Neural cell (in vitro differentiated cells): Measurements from ENCODE around the gene RAPGEF5. TPM values are rescaled to one million over a fixed set of nuclear protein-coding genes. Genes with fewer than 3 reads are reported as not detected.

Experiments used
- H2AFZ ChIP-seq: fragments of 200-600, 300-800 bp; sonication (generic), shearing (Covaris generic); 2 replicates; pipeline ENCODE4 v1.6.0; 2014; ENCODE audit warnings: low read depth, mild to moderate bottlenecking, antibody characterized with exemption, low read length, moderate library complexity
- H3F3A ChIP-seq: fragments of 200-600 bp; shearing (Covaris generic); 2 replicates; pipeline ENCODE4 v1.6.1; 2016; ENCODE audit warnings: mild to moderate bottlenecking, moderate library complexity, mixed read lengths, antibody characterized with exemption, low read length; ENCODE audit not compliant: insufficient read depth, poor library complexity, severe bottlenecking
- H3K27ac ChIP-seq: fragments of 200-600, 300-800 bp; sonication (generic), shearing (Covaris generic); 2 replicates; pipeline ENCODE4 v1.5.1; 2014; ENCODE audit warnings: mild to moderate bottlenecking, low read length, moderate library complexity
- H3K27me3 ChIP-seq: fragments of 300-800, 200-600 bp; sonication (generic), shearing (Covaris generic); 2 replicates; pipeline ENCODE4 v1.6.0; 2014; ENCODE audit warnings: mild to moderate bottlenecking, low read depth, low read length, moderate library complexity; ENCODE audit not compliant: insufficient read depth
- H3K36me3 ChIP-seq: fragments of 300-800, 200-600 bp; sonication (generic), shearing (Covaris generic); 2 replicates; pipeline ENCODE4 v1.5.1; 2014; ENCODE audit warnings: mild to moderate bottlenecking, antibody characterized with exemption, low read length, moderate library complexity; ENCODE audit not compliant: insufficient read depth
- H3K4me2 ChIP-seq: fragments of 300-800, 200-600 bp; sonication (generic), shearing (Covaris generic); 2 replicates; pipeline ENCODE4 v1.6.0; 2014; ENCODE audit warnings: mild to moderate bottlenecking, low read length
- H3K4me3 ChIP-seq: fragments of 300-800, 200-600 bp; sonication (generic), shearing (Covaris generic); 2 replicates; pipeline ENCODE4 v1.5.1; 2014; ENCODE audit warnings: mild to moderate bottlenecking, low read length, moderate library complexity
- H3K79me2 ChIP-seq: fragments of 200-600 bp; shearing (Covaris generic); replicated peaks from 2 replicates; pipeline ENCODE4 v1.6.0; 2014; ENCODE audit warnings: mild to moderate bottlenecking, low read length, moderate library complexity; ENCODE audit not compliant: insufficient read depth
- H3K9ac ChIP-seq: fragments of 300-800, 200-600 bp; sonication (generic), shearing (Covaris generic); 2 replicates; pipeline ENCODE4 v1.6.1; 2016; ENCODE audit warnings: mild to moderate bottlenecking, low read length, mixed read lengths
- H3K9me2 ChIP-seq: fragments of 200-600 bp; shearing (Covaris generic); 2 replicates; pipeline ENCODE4 v1.6.1; 2016; ENCODE audit warnings: mild to moderate bottlenecking, low read length, mixed read lengths; ENCODE audit not compliant: insufficient read depth
- H3K9me3 ChIP-seq: fragments of 200-600, 300-800 bp; sonication (generic), shearing (Covaris generic); 2 replicates; pipeline ENCODE4 v1.6.1; 2016; ENCODE audit warnings: mild to moderate bottlenecking, mixed run types, low read length, moderate library complexity, mixed read lengths
- H4K20me1 ChIP-seq: fragments of 200-600 bp; shearing (Covaris generic); 2 replicates; pipeline ENCODE4 v1.6.1; 2016; ENCODE audit warnings: mild to moderate bottlenecking, mixed run types; ENCODE audit not compliant: insufficient read depth
- EP300 ChIP-seq: fragments of 450-650 bp; conservative IDR thresholded peaks from 2 replicates; pipeline ENCODE4 v1.6.1; 2014; ENCODE audit warnings: antibody characterized with exemption, mild to moderate bottlenecking, moderate library complexity; ENCODE audit not compliant: poor library complexity, severe bottlenecking
- EZH2 ChIP-seq: fragments of 200-600, 300-800 bp; shearing (Covaris generic), sonication (generic); IDR thresholded peaks from 2 replicates; pipeline ENCODE4 v1.6.1; 2014; ENCODE audit warnings: antibody characterized with exemption, low read length, borderline replicate concordance, mild to moderate bottlenecking; ENCODE audit not compliant: insufficient read depth, poor library complexity, severe bottlenecking
- MXI1 ChIP-seq: fragments of 450-650 bp; conservative IDR thresholded peaks from 2 replicates; pipeline ENCODE4 v1.6.1; 2014; ENCODE audit warnings: antibody characterized with exemption, mild to moderate bottlenecking; ENCODE audit not compliant: poor library complexity, severe bottlenecking
- POLR2AphosphoS5 ChIP-seq: IDR thresholded peaks from 2 replicates; pipeline ENCODE4 v1.6.1; 2012
- RAD21 ChIP-seq: fragments of 450-650 bp; conservative IDR thresholded peaks from 2 replicates; pipeline ENCODE4 v1.6.1; 2014; ENCODE audit warnings: antibody characterized with exemption, mild to moderate bottlenecking, moderate library complexity
- SMC3 ChIP-seq: fragments of 450-650 bp; conservative IDR thresholded peaks from 2 replicates; pipeline ENCODE4 v1.6.1; 2014; ENCODE audit warnings: antibody characterized with exemption, mild to moderate bottlenecking, moderate library complexity; ENCODE audit not compliant: poor library complexity
- TAF1 ChIP-seq: IDR thresholded peaks from 2 replicates; pipeline ENCODE4 v1.6.1; 2012; ENCODE audit warnings: low read depth
- polyA plus RNA-seq: library from polyadenylated mRNA; depleted of rRNA; stranded (reverse); fragments of >200 nt; gene quantifications from 2 replicates; pipeline ENCODE4 v1.2.3, GENCODE V29; 2014
- TF ChIP-seq, protein P1 (sequence below): fragments of 450-650 bp; IDR thresholded peaks from 2 replicates; pipeline ENCODE4 v1.5.1; 2014; ENCODE audit warnings: antibody characterized with exemption, mild to moderate bottlenecking, moderate library complexity; ENCODE audit not compliant: poor library complexity, severe bottlenecking
- TF ChIP-seq, protein P2 (sequence below): IDR thresholded peaks from 2 replicates; pipeline ENCODE4 v1.6.1; 2012; ENCODE audit warnings: borderline replicate concordance

Gene RAPGEF5
- polyA plus RNA-seq, 1 donor from 2014 or later = 48.0 TPM

DNA sequence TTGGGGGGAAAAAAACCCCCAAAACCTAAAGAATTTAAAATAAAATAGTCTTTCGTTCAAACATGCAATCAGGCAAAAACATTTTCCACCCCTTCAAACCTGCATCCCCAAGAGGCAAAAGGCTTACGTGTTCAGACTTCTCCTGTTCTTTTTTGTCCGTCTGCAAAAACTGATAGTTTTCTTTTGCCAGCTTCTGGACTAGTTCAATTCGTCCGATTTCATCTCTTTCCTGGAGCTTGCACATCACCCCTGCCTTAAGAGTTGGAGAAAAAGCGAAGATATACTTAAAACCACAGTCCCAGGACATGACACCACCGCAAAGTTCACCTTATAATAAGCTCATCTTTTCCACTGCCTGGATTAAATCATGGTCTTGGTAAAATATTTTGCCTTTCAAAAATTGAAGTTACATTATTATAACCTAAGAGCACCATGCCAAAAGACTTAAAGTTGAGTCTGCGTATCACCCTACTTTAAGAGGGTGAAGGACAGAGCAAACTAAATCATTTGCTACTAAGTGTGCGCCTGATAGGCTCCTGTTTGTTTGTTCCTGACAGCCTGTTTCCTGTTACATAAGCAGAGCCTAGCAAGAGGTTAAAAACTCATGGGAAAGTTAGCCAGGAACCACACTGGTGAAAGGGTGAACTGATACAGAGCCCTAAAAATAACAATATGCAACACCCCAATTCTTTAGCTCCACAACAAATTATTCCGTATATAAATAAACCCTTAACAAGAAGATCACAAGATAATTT lies 137.0 kb downstream of the RAPGEF5 start:
- Histone ChIP-seq H3K4me2 (no peak overlapping the region), H3K79me2 (no peaks in the 10 kb centered on the region), H3K4me3 (no peak overlapping the region), H3K36me3 (no peaks in the 10 kb centered on the region), H3K9me2 (no peaks in the 10 kb centered on the region), H4K20me1 (no peaks in the 10 kb centered on the region), H3K9ac (no peak overlapping the region), H3F3A (no peaks in the 10 kb centered on the region), H3K9me3 (no peaks in the 10 kb centered on the region), H3K27ac (no peak overlapping the region), H2AFZ (no peak overlapping the region), H3K27me3 (no peaks in the 10 kb centered on the region)
- TF ChIP-seq, protein P1, sequence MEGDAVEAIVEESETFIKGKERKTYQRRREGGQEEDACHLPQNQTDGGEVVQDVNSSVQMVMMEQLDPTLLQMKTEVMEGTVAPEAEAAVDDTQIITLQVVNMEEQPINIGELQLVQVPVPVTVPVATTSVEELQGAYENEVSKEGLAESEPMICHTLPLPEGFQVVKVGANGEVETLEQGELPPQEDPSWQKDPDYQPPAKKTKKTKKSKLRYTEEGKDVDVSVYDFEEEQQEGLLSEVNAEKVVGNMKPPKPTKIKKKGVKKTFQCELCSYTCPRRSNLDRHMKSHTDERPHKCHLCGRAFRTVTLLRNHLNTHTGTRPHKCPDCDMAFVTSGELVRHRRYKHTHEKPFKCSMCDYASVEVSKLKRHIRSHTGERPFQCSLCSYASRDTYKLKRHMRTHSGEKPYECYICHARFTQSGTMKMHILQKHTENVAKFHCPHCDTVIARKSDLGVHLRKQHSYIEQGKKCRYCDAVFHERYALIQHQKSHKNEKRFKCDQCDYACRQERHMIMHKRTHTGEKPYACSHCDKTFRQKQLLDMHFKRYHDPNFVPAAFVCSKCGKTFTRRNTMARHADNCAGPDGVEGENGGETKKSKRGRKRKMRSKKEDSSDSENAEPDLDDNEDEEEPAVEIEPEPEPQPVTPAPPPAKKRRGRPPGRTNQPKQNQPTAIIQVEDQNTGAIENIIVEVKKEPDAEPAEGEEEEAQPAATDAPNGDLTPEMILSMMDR = no peak
- TF ChIP-seq, protein P2, sequence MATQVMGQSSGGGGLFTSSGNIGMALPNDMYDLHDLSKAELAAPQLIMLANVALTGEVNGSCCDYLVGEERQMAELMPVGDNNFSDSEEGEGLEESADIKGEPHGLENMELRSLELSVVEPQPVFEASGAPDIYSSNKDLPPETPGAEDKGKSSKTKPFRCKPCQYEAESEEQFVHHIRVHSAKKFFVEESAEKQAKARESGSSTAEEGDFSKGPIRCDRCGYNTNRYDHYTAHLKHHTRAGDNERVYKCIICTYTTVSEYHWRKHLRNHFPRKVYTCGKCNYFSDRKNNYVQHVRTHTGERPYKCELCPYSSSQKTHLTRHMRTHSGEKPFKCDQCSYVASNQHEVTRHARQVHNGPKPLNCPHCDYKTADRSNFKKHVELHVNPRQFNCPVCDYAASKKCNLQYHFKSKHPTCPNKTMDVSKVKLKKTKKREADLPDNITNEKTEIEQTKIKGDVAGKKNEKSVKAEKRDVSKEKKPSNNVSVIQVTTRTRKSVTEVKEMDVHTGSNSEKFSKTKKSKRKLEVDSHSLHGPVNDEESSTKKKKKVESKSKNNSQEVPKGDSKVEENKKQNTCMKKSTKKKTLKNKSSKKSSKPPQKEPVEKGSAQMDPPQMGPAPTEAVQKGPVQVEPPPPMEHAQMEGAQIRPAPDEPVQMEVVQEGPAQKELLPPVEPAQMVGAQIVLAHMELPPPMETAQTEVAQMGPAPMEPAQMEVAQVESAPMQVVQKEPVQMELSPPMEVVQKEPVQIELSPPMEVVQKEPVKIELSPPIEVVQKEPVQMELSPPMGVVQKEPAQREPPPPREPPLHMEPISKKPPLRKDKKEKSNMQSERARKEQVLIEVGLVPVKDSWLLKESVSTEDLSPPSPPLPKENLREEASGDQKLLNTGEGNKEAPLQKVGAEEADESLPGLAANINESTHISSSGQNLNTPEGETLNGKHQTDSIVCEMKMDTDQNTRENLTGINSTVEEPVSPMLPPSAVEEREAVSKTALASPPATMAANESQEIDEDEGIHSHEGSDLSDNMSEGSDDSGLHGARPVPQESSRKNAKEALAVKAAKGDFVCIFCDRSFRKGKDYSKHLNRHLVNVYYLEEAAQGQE = no peak
- TF ChIP-seq POLR2AphosphoS5 (no peak), TAF1 (no peak), RAD21 (no peak), EP300 (no peak), MXI1 (no peak), EZH2 (no peak), SMC3 (no peak)

DNA sequence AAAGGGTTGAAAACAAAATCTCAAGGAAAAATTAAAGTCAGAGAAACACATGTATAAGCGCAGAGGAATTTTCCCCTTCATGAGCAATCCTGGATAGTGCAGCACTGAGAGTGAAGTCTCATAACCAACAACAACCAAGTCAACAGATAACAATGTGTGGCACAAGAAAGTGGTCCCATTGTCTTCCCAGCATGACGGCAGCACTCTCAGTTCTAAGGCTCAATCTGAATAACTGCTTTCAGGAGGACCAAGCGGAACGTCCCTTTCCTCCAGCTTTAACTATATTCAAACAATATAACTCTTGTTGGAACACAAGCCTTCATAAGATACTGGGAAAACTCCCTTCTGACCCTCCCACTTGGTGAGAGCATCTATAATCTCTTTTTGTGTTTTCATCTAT lies 137.9 kb downstream of the RAPGEF5 start:
- TF ChIP-seq RAD21 (no peak), EZH2 (no peak), EP300 (no peak), SMC3 (no peak), TAF1 (no peak), POLR2AphosphoS5 (no peak), MXI1 (no peak)
- TF ChIP-seq, protein P1 = no peak
- TF ChIP-seq, protein P2 = no peak
- no peak overlapping the region for H3K4me3 ChIP-seq

More for the DNA sequence above, 137.9 kb downstream of the RAPGEF5 start:
- Histone ChIP-seq H3K36me3 (no peaks in the 10 kb centered on the region), H3K9me2 (no peaks in the 10 kb centered on the region), H4K20me1 (no peaks in the 10 kb centered on the region), H3K9me3 (no peaks in the 10 kb centered on the region), H3K4me2 (no peak overlapping the region), H3F3A (no peaks in the 10 kb centered on the region), H3K27ac (no peak overlapping the region), H3K27me3 (no peaks in the 10 kb centered on the region), H3K9ac (no peak overlapping the region), H2AFZ (no peak overlapping the region), H3K79me2 (no peaks in the 10 kb centered on the region)
